Amniotic epithelial cell (primary cell): ENCODE data around the gene PLEKHO1.
"Not testable (repeated sequence)": the region's sequence is repeated elsewhere in the genome, so short reads cannot be mapped to it uniquely, and the experiment has no call there.

Experiments
- DNase-seq: peaks from one replicate; pipeline ENCODE4 v3.0.0-alpha.2; 2010; ENCODE audit warnings: low read depth

PLEKHO1 gene

DNA sequence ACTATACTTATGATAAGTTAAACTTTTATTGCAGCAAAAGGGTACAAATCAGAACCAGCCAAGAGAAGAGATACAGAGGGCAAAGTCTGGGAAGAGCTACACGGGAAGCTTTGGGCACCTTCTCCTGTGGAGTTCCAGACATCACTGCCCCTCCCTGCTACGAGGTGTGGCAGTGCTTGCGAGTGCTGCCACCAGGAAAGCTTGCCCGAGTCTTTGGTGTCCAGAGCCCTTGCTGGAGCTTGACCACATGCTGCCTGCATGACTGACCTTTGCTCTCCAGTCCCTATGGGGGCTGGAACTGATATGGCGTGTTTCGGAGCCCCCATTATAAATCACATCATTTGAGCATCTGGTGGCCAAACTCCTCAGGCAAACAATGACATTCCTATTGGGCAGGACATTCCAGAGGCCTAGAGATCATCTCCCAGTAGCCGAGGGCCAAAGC lies 23.4 kb downstream of the PLEKHO1 start:
- no peak for DNase-seq

DNA sequence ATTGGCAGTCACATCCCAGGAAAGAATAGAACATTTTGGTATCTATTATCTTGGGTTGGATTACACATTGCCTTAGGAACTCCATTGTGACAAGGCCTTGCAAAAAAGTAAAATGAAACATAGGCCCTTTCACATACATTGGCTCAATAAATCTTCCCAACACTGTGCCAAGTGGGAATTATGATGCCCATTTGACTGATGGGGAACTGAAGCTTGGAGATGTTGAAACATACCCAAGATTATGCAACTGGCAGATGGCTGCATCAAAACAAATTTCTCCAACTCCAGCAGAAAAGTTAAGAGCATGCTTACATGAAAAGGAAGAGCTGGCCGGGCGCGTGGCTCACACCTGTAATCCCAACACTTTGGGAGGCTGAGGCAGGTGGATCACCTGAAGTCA lies 26.9 kb downstream of the PLEKHO1 start:
- DNase-seq, result peak; percentile 95

DNA sequence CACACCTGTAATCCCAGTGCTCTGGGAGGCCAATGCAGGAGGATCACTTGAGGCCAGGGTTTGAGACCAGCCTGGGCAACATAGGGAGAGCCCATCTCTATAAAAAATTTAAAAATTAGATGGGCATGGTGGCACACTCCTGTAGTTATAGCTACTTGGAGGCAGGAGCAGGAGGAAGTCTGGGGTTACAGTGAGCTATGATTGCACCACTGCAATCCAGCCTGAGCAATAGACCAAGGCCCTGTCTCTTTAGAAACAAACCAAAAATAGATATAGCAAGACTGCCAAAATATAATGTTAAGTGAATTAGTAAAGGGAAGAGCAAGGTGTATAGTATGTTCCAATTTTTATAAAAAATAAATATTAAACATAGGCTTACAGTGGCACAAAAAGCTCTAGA lies 28.8 kb downstream of the PLEKHO1 start:
- DNase-seq, result no peak

DNA sequence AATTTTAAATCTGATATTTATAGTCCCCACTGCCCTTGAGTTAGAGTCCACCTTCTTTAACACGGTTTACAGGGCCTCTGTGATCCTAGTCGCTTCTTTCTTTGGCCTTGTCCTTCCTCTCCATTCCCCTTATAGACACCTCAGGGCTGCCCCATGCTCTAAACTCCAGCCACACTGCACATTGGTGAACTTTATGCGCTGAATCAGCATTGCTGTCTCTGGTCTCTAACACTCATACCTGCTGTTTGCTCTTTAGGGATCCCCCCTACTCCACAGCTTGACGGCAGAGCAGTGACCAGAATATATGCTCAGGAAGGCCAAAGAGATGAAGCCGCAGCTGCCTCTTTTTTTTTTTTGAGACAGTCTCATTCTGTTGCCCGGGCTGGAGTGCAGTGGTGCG lies 30.2 kb downstream of the PLEKHO1 start:
- no peak for DNase-seq

DNA sequence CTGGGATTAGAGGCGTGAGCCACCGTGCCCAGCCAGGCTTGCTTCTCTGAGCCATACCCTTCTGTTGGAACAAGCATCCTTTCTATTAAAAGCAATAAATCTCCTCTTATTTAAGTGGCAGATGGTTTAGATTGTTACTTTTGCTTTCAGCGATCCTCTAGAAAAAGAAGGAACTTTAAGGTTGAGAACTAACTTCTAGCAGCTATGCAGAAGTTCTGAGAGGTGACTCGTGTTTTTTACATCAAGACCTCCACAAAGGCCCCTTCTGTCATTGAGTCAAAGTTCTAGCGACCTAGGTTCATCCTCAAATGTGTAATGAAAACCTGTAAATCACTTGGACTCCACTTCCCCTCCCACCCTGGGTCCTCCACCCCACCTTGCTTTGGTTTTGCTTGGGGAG lies 30.8 kb downstream of the PLEKHO1 start:
- DNase-seq, result no peak

GRCh38 chr1:150182247-150182646 lies 32.5 kb downstream of the PLEKHO1 start:
- no peak for DNase-seq

- no peak for DNase-seq
Measured at GRCh38 chr1:150183061-150183460, 33.3 kb downstream of the PLEKHO1 start.

DNA sequence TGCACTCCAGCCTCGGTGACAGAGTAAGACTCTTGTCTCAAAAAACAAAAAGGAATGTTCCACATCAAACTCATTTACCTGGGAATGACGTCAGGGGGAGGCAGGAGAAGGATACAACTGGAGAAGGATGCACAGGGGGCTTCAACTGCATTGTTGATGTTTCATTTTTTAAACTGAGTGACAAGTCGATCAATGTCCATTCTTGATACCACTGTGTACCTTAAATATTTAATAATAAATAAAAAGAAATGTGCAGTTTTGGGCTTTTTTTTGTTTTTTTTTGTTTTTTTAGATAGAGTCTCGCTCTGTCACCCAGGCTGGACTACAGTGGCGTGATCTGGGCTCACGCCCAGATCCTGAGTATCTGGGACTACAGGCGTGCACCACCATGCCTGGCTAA lies 35.8 kb downstream of the PLEKHO1 start:
- no peak for DNase-seq

DNA sequence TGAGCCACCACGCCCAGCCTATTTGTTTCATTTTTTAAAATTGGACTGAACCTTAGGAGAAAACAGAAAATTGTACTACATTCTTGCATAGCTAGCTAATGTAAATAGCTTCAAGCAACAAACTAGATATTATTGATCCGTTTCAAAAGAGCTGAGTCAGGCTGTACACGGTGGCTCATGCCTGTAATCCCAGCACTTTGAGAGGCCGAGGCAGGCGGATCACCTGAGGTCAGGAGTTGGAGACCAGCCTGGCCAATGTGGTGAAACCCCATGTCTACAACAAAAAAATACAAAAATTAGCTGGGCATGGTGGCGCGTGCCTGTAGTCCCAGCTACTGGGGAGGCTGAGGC lies 36.7 kb downstream of the PLEKHO1 start:
- not testable (repeated sequence) for DNase-seq

GRCh38 chr1:150186789-150187559 lies 37.3 kb downstream of the PLEKHO1 start:
- peak; percentile 81 for DNase-seq

- no peak for DNase-seq
Measured at GRCh38 chr1:150187560-150187931, 37.8 kb downstream of the PLEKHO1 start.

- peak; percentile 92 for DNase-seq
Measured at GRCh38 chr1:150192012-150192411, 42.3 kb downstream of the PLEKHO1 start.

- peak; percentile 94 for DNase-seq
Measured at GRCh38 chr1:150194381-150195031, 44.8 kb downstream of the PLEKHO1 start.

DNA sequence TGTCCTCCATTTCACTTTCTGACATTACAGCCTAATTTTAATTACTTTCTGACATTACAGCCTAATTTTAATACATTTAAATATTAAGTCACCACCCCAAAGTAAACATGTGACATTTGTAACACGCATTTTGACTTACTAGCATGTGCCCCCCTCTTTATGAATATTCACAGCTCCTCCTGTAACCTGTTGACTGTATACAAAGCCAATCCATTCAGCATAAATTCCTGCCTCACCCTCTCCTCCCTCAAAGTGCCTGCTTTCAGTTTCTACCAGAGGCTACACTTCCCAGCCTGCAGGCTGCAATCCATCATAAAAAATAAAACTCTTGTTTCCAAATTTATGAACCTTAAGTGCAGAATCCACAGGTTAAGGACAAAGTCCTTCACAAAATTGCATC lies 46.7 kb downstream of the PLEKHO1 start:
- no peak for DNase-seq

- no peak for DNase-seq
Measured at GRCh38 chr1:150207281-150207971, 57.7 kb downstream of the PLEKHO1 start.

- not testable (repeated sequence) for DNase-seq
Measured at GRCh38 chr1:150208460-150208859, 58.7 kb downstream of the PLEKHO1 start.
